Large intestine (tissue), 12 donors: Measurements from ENCODE around the gene MIS18A. TPM values are rescaled to one million over a fixed set of nuclear protein-coding genes. Genes with fewer than 3 reads are reported as not detected.

ENCODE experiments used
- DNase-seq, 2 donors: peaks; one replicate each; pipeline versions ENCODE4 v3.0.0 to v3.0.0-alpha.2; 2013
- H3K27ac ChIP-seq: one replicate; pipeline ENCODE4 v1.5.1; 2013; ENCODE audit warnings: low read length
- H3K27me3 ChIP-seq: 2 replicates; pipeline ENCODE4 v1.6.1; 2013; ENCODE audit warnings: low read length; ENCODE audit not compliant: control insufficient read depth, insufficient read depth
- H3K36me3 ChIP-seq: 2 replicates; pipeline ENCODE4 v1.6.1; 2013; ENCODE audit warnings: low read length; ENCODE audit not compliant: control insufficient read depth, insufficient read depth
- H3K4me1 ChIP-seq: one replicate; pipeline ENCODE4 v1.6.1; 2013; ENCODE audit warnings: low read length; ENCODE audit not compliant: control insufficient read depth, insufficient read depth
- H3K4me3 ChIP-seq: one replicate; pipeline ENCODE4 v1.5.1; 2013; ENCODE audit warnings: low read length
- H3K9me3 ChIP-seq: one replicate; pipeline ENCODE4 v1.6.1; 2013; ENCODE audit warnings: mild to moderate bottlenecking, low read depth, low read length, moderate library complexity; ENCODE audit not compliant: control insufficient read depth
- WGBS: methylation state at CpG from one replicate; pipeline ENCODE4 v1.1.5; 2013; ENCODE audit warnings: low lambda C conversion rate; ENCODE audit not compliant: insufficient coverage; 5-methylcytosine and 5-hydroxymethylcytosine counted together
- long read RNA-seq, 11 donors: transcript quantifications; one replicate each; lab custom pipeline, GENCODE V29; 2026
- polyA plus RNA-seq: library from polyadenylated mRNA; unstranded; fragments of 120-200 nt; gene quantifications from one replicate; pipeline ENCODE4 v1.2.1, GENCODE V29; 2013

The MIS18A gene, protein sequence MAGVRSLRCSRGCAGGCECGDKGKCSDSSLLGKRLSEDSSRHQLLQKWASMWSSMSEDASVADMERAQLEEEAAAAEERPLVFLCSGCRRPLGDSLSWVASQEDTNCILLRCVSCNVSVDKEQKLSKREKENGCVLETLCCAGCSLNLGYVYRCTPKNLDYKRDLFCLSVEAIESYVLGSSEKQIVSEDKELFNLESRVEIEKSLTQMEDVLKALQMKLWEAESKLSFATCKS
- 15.4 TPM for polyA plus RNA-seq
- long read RNA-seq, donor 1, transcript MIS18A-201 (5 exons, 1,575 nt), result major isoform, 12 of 12 reads
- long read RNA-seq, donor 1, partial matches to known transcripts, result 0 of 12 reads
- long read RNA-seq, donor 1, other reads (novel, unspliced or antisense), result 0 of 12 reads
- long read RNA-seq, donor 2, transcript MIS18A-201 (5 exons, 1,575 nt), result major isoform, 25 of 26 reads
- long read RNA-seq, donor 2, partial matches to known transcripts, result 0 of 26 reads
- long read RNA-seq, donor 2, other reads (novel, unspliced or antisense), result 0 of 26 reads
- long read RNA-seq, donor 3, transcript MIS18A-201 (5 exons, 1,575 nt), result major isoform, 41 of 50 reads
- long read RNA-seq, donor 3, partial matches to known transcripts, result 9 of 50 reads
- long read RNA-seq, donor 3, other reads (novel, unspliced or antisense), result 0 of 50 reads
- long read RNA-seq, donor 4, result 0 reads
- long read RNA-seq, donor 5, transcript MIS18A-201 (5 exons, 1,575 nt), result major isoform, 11 of 11 reads
- long read RNA-seq, donor 5, partial matches to known transcripts, result 0 of 11 reads
- long read RNA-seq, donor 5, other reads (novel, unspliced or antisense), result 0 of 11 reads
- long read RNA-seq, donor 6, transcript MIS18A-201 (5 exons, 1,575 nt), result major isoform, 22 of 22 reads
- long read RNA-seq, donor 6, partial matches to known transcripts, result 0 of 22 reads
- long read RNA-seq, donor 6, other reads (novel, unspliced or antisense), result 0 of 22 reads
- long read RNA-seq, donor 7, transcript MIS18A-201 (5 exons, 1,575 nt), result major isoform, 10 of 10 reads
- long read RNA-seq, donor 7, partial matches to known transcripts, result 0 of 10 reads
- long read RNA-seq, donor 7, other reads (novel, unspliced or antisense), result 0 of 10 reads
- long read RNA-seq, donor 8, transcript MIS18A-201 (5 exons, 1,575 nt), result major isoform, 25 of 26 reads
- long read RNA-seq, donor 8, partial matches to known transcripts, result 0 of 26 reads
- long read RNA-seq, donor 8, other reads (novel, unspliced or antisense), result 0 of 26 reads
- long read RNA-seq, donor 9, transcript MIS18A-201 (5 exons, 1,575 nt), result major isoform, 14 of 15 reads
- long read RNA-seq, donor 9, partial matches to known transcripts, result 0 of 15 reads
- long read RNA-seq, donor 9, other reads (novel, unspliced or antisense), result 0 of 15 reads
- long read RNA-seq, donor 10, transcript MIS18A-201 (5 exons, 1,575 nt), result major isoform, 12 of 12 reads
- long read RNA-seq, donor 10, partial matches to known transcripts, result 0 of 12 reads
- long read RNA-seq, donor 10, other reads (novel, unspliced or antisense), result 0 of 12 reads
- long read RNA-seq, donor 11, transcript MIS18A-201 (5 exons, 1,575 nt), result major isoform, 11 of 11 reads
- long read RNA-seq, donor 11, partial matches to known transcripts, result 0 of 11 reads
- long read RNA-seq, donor 11, other reads (novel, unspliced or antisense), result 0 of 11 reads

DNA sequence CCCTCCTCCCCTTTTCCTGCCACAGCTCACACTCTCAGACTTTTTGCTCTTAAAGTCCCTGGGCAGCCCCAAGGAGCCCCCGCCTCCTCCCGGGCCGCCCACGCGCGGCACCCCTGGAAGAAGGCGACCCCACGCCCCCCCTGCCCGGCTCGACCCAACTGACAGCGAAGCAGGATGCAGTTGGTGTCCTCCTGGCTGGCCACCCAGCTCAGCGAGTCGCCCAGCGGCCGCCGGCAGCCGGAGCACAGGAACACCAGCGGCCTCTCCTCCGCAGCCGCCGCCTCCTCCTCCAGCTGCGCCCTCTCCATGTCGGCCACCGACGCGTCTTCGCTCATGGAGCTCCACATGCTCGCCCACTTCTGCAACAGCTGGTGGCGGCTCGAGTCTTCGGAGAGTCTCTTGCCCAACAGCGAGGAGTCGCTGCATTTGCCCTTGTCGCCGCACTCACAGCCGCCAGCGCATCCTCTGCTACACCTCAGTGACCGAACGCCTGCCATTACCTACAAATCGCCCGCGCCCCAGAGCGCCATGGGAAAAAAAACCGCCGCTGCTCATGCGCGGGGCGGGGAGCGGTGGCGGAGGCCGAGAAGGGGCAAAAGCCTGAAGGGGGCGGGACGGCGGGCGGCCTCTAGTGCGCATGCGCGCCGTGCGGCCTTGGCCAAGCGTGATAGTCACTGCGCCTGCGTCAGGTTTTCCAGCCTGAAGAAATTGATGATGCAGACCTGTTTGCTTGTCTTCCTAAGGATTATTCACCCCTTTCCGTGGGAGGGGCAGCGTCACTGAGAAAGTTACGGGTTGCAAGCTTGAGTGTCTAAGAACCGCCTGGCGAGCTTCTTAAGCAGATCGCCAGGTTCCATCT lies at the start of gene MIS18A:
MIS18A (minus strand) TSS at position 532 of the 859 bp plus-strand sequence; CDS start at position 497, 35 bp downstream.
- no CpG with 5 or more reads among the region's 69 CpGs for WGBS
- Histone ChIP-seq H3K27me3 (no peaks in the 10 kb centered on the region), H3K4me3 (peak within 1 kb of the TSS; percentile 82), H3K27ac (peak within 1 kb of the TSS; percentile 43), H3K9me3 (no peaks in the 10 kb centered on the region), H3K4me1 (peaks cover 10% of the 10 kb centered on the region), H3K36me3 (no peaks in the 10 kb centered on the region)
- peak; percentile 96 to 97 for DNase-seq

DNA sequence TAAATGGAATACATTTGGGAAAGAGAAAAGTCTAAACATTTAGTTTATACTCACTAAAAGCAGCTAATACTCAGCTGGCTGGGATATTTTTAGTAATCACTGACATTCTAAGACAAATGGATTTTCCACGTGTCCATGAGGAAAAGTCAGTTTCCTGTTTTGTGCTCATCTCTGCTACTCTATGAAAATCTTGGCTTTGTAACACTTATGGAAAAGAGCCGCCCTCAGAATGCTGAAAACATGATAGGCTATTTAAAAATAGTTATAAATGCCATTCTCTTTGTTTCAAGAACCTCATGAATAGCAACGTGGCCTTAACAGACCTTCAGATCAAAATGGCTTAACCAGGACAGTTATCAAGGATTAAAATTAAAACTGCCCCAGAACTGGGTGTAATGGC lies 49.7 kb upstream of the MIS18A start:
- Histone ChIP-seq H3K36me3 (peaks cover 64% of the 10 kb centered on the region), H3K4me1 (no peaks in the 10 kb centered on the region), H3K27ac (peak overlapping the region; percentile 33), H3K4me3 (no peak overlapping the region), H3K27me3 (no peaks in the 10 kb centered on the region), H3K9me3 (no peaks in the 10 kb centered on the region)
- DNase-seq, result no peak
- no CpG with 5 or more reads among the region's 3 CpGs for WGBS

DNA sequence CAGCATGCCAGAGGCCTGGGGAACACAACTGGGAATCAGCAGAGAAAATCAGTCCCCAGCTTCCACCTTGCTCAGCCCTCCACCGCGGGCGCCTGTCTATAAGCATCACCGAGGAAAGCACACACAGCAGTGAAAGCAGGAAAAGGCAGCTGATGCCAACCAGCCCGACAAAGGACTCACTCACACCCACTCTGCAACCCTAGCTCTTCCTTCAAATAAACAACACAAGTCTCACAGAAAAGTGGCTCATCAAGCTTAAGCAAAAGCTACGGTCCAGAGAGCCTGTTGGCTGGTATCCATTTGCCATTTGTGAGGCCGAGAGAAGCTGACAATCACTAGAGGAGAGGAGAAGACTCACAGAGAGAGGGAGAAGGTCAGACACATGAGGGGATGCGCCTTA lies 46.9 kb upstream of the MIS18A start:
- no peak for DNase-seq
- H3K36me3 ChIP-seq, result peaks cover 64% of the 10 kb centered on the region
- H3K4me3 ChIP-seq, result no peak overlapping the region
- WGBS, result no CpG with 5 or more reads among the region's 8 CpGs
- no peaks in the 10 kb centered on the region for H3K9me3 ChIP-seq
- H3K4me1 ChIP-seq, result no peaks in the 10 kb centered on the region
- no peak overlapping the region for H3K27ac ChIP-seq
- H3K27me3 ChIP-seq, result no peaks in the 10 kb centered on the region

DNA sequence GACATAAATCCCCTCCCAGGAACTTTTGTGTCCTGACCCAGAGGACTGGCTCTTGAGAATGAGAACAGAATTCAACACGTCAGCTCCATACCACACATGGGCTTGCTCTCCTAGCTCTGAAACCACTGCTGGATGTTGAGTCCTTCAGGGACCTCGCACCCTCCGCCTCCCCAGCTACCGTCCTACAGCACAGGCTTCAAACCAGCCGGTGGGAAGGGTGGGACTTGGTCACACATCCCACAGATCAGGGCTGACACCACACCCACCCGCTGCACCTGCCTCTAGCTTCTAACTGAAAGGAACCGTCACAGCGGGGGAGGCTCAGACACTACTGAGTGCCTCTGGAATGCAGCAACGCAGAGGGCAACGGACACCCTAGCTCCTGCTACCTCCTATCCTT lies 43.8 kb upstream of the MIS18A start:
- WGBS, result no CpG with 5 or more reads among the region's 10 CpGs
- no peak overlapping the region for H3K27ac ChIP-seq

DNA sequence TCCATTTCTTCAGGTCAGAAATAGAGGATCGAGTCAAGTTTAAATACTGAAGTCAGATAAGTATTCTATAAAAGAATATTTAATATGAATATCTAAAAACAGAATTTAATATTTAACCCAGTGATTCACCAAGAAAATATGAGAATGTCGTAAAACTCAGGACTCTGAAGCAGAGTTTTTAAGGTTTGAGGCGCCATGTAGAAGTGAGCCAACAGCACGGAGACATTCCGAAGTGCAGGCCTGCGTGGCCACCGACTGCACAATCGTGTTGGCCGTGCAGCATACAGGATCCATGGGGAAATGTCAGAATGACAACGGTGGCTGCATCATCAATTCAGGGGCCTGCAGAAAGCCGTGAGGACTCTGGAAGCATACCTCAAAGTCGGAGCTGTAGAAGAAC lies 43.3 kb upstream of the MIS18A start:
- Histone ChIP-seq H3K36me3 (peaks cover 88% of the 10 kb centered on the region), H3K9me3 (no peaks in the 10 kb centered on the region), H3K27ac (no peak overlapping the region), H3K4me1 (no peaks in the 10 kb centered on the region), H3K27me3 (no peaks in the 10 kb centered on the region), H3K4me3 (no peak overlapping the region)
- no peak for DNase-seq
- WGBS, result no CpG with 5 or more reads among the region's 12 CpGs

More for the DNA sequence above, 43.8 kb upstream of the MIS18A start:
- H3K36me3 ChIP-seq, result peaks cover 82% of the 10 kb centered on the region
- H3K9me3 ChIP-seq, result no peaks in the 10 kb centered on the region
- no peaks in the 10 kb centered on the region for H3K27me3 ChIP-seq
- H3K4me1 ChIP-seq, result no peaks in the 10 kb centered on the region
- DNase-seq, result no peak
- H3K4me3 ChIP-seq, result no peak overlapping the region

DNA sequence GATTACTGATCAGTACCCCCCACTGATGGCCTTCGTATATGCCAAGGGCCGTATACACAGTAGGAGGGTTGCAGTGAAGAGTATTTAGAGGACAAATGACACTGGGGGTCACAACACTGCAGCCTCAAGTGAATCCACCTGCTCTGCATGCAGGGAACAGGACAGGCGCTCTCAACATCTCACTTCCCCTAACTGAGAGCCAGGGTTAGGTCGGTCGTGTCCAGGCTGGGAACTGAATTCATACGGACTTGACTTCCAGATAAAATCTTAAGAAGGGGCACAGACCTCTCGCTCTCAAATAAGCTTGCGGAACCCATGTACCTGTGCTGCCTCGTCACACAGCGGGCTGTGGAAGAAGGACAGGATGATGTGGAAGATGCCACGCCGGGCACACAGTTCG lies 42.6 kb upstream of the MIS18A start:
- Histone ChIP-seq H3K27ac (no peak overlapping the region), H3K9me3 (no peaks in the 10 kb centered on the region), H3K27me3 (no peaks in the 10 kb centered on the region), H3K4me1 (no peaks in the 10 kb centered on the region), H3K36me3 (peaks cover 90% of the 10 kb centered on the region), H3K4me3 (no peak overlapping the region)
- no peak for DNase-seq
- no CpG with 5 or more reads among the region's 13 CpGs for WGBS

DNA sequence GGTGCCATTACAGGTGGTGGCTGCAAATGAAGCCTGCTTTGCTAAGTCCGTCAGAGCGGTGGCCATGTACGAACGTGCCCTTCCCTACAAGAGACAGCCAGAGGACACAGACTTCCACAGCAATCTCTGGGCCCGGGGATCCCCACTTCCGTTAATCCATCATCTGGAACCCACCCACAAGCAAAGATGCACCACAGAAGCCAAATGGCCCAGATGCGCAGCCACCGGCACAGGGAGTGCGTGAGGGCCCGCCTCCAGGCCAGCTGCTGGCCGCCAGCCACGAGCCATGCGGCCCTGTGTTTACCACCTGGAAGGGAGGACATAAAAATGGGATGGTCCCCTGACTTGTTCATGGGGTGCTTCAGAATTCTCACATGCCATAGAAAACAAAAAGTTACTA lies 41.9 kb upstream of the MIS18A start:
- WGBS, result no CpG with 5 or more reads among the region's 13 CpGs
- peaks cover 90% of the 10 kb centered on the region for H3K36me3 ChIP-seq

DNA sequence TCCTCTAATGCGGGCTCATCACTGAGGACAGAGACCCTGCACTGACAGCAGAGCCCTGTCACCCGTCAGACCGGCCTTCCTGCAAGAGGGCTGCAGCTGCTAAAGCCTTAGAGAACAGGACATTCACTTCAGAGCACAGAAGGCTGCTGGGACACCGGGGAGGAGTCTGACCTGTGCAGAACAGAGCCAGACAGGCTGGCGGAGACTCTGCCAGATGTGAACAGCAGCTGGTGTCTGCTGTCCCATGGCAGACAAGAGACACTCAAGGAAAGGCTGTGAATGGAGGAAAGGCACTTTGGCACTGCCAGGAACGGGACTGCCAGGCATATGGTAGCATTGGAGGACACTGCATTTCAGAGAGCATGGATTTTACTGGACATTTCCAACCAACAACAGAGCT lies 41.2 kb upstream of the MIS18A start:
- H3K36me3 ChIP-seq, result peaks cover 88% of the 10 kb centered on the region
- no peak overlapping the region for H3K27ac ChIP-seq
- no peaks in the 10 kb centered on the region for H3K9me3 ChIP-seq
- H3K4me1 ChIP-seq, result no peaks in the 10 kb centered on the region
- no peak overlapping the region for H3K4me3 ChIP-seq
- WGBS, result no CpG with 5 or more reads among the region's 6 CpGs
- no peak for DNase-seq
- H3K27me3 ChIP-seq, result no peaks in the 10 kb centered on the region

More for the DNA sequence above, 41.9 kb upstream of the MIS18A start:
- Histone ChIP-seq H3K27me3 (no peaks in the 10 kb centered on the region), H3K9me3 (no peaks in the 10 kb centered on the region), H3K4me1 (no peaks in the 10 kb centered on the region), H3K4me3 (no peak overlapping the region), H3K27ac (no peak overlapping the region)
- DNase-seq, result no peak

DNA sequence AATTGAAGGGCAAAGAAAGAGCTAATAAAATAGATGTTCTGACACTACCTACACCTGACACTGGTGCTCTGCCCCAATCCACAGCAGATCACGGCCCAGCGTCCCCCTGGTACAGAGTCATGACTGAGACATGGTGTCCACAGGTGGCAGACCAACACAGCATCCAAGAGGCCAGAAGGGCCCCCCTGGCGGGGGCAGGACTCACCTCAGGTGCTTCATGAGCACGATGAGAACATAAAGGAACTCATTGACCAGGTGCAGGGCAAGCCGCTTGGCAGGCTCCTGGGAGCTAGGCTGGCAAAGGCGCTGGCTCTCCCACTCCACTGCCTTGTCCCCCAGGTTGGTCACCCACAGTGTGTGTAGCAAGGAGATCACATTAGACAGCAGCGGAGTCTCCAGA lies 40.2 kb upstream of the MIS18A start:
- Histone ChIP-seq H3K4me3 (no peak overlapping the region), H3K27ac (no peak overlapping the region), H3K4me1 (no peaks in the 10 kb centered on the region), H3K9me3 (no peaks in the 10 kb centered on the region), H3K36me3 (peaks cover 85% of the 10 kb centered on the region), H3K27me3 (no peaks in the 10 kb centered on the region)
- no peak for DNase-seq
- no CpG with 5 or more reads among the region's 7 CpGs for WGBS
